Right lobe of liver (tissue), 4 donors: ENCODE data around the gene TCP1.

Experiments
- CTCF ChIP-seq, 4 donors: fragments of 200-600 bp in 3 of 4; fragments of 450-650 bp in 1 of 4; IDR thresholded peaks; one replicate each; pipeline versions ENCODE4 v1.5.1 to v1.8.0; 2016 to 2022; ENCODE audit warnings: antibody characterized with exemption in 4 of 4, mild to moderate bottlenecking in 2 of 4
- POLR2A ChIP-seq: fragments of 450-650 bp; IDR thresholded peaks from one replicate; pipeline ENCODE4 v1.6.1; 2017; ENCODE audit warnings: antibody characterized with exemption, mild to moderate bottlenecking
- donor health status: DM: no; HTN: no; CAD: no.
- donor health status: DM: no; HTN: no; CAD: no.
- donor health status: DM: no; HTN: yes; CAD: no.

- TF ChIP-seq POLR2A (no peak), CTCF (IDR thresholded peaks at IDR 0.05) (no peak)
These were observed 34.2 kb downstream of the TCP1 start for GRCh38 chr6:159754959-159755914.
